IgD-negative memory B cell (primary cell): Measurements from ENCODE around the gene IRF4. TPM values are rescaled to one million over a fixed set of nuclear protein-coding genes. Genes with fewer than 3 reads are reported as not detected.

Experiments
- H3K27ac Mint-ChIP-seq, 3 donors: one replicate each; pipeline ENCODE4 v1.8.0; 2020 to 2022; ENCODE audit warnings: mild to moderate bottlenecking in 3 of 3, mixed read lengths in 3 of 3, moderate library complexity in 1 of 3
- H3K27me3 Mint-ChIP-seq: one replicate; pipeline ENCODE4 v1.8.0; 2021; ENCODE audit warnings: mixed read lengths
- H3K36me3 Mint-ChIP-seq: one replicate; pipeline ENCODE4 v1.8.0; 2020; ENCODE audit warnings: mild to moderate bottlenecking, mixed read lengths
- H3K4me1 Mint-ChIP-seq, 3 donors: one replicate each; pipeline ENCODE4 v1.8.0; 2020 to 2022; ENCODE audit warnings: mixed read lengths in 3 of 3, mild to moderate bottlenecking in 1 of 3
- H3K4me3 Mint-ChIP-seq, 4 donors: one replicate each; pipeline ENCODE4 v1.8.0; 2020 to 2022; ENCODE audit warnings: mild to moderate bottlenecking in 4 of 4, mixed read lengths in 4 of 4, moderate library complexity in 3 of 4
- H3K9me3 Mint-ChIP-seq, 3 donors: one replicate each; pipeline ENCODE4 v1.8.0; 2020 to 2021; ENCODE audit warnings: mixed read lengths in 3 of 3, mild to moderate bottlenecking in 1 of 3
- polyA plus RNA-seq: library from polyadenylated mRNA; unstranded; fragments of 300-500 nt; fragmentation: Illumina TruSeq; gene quantifications from one replicate; pipeline ENCODE4 v1.2.3, GENCODE V29; 2021

Gene IRF4
- polyA plus RNA-seq, 1 donor from 2014 or later: 22.9 TPM

- peak overlapping the region in 1 of 3 donors; percentile 20 for H3K27ac Mint-ChIP-seq
- peaks cover 2% of the 10 kb centered on the region for H3K36me3 Mint-ChIP-seq
- peaks cover 2 to 8% (median 5%) of the 10 kb centered on the region in 3 donors for H3K9me3 Mint-ChIP-seq
Measured at GRCh38 chr6:456358-456867, 64.9 kb downstream of the IRF4 start.

GRCh38 chr6:456887-457286 is 65.3 kb downstream of the IRF4 start:
- H3K27me3 Mint-ChIP-seq: no peaks in the 10 kb centered on the region
- peaks cover 2% of the 10 kb centered on the region for H3K36me3 Mint-ChIP-seq
- H3K4me3 Mint-ChIP-seq: no peak overlapping the region
- peak overlapping the region in 1 of 3 donors; percentile 20 for H3K27ac Mint-ChIP-seq
- H3K9me3 Mint-ChIP-seq: peaks cover 2 to 8% (median 5%) of the 10 kb centered on the region in 3 donors
- H3K4me1 Mint-ChIP-seq: peaks cover 0 to 4% (median 0%) of the 10 kb centered on the region in 3 donors

More at GRCh38 chr6:456358-456867, 64.9 kb downstream of the IRF4 start:
- Mint-ChIP-seq H3K4me1 (peaks cover 0 to 4% (median 0%) of the 10 kb centered on the region in 3 donors), H3K27me3 (no peaks in the 10 kb centered on the region), H3K4me3 (no peak overlapping the region)

Other genes with a start within 250 kb of the IRF4 start
- 126 TPM for gene DUSP22, start 99.3 kb upstream of the IRF4 start, polyA plus RNA-seq